A673 (cell line): ENCODE results near the gene PITX1.

Experiments used
- CTCF ChIP-seq: fragments of 300-800, 200-600 bp; sonication (generic); conservative IDR thresholded peaks from 2 replicates; pipeline ENCODE4 v1.5.1; 2017; ENCODE audit warnings: low read depth, mild to moderate bottlenecking, antibody characterized with exemption, low read length, moderate library complexity, mixed read lengths
- EZH2 ChIP-seq: fragments of 200-600 bp; sonication (generic); IDR thresholded peaks from 2 replicates; pipeline ENCODE4 v1.6.1; 2017; ENCODE audit warnings: borderline replicate concordance, low read depth, mild to moderate bottlenecking, mixed read lengths, antibody characterized with exemption, low read length; ENCODE audit not compliant: poor library complexity, severe bottlenecking

GRCh38 chr5:135076051-135076491 is 42.0 kb upstream of the PITX1 start:
- TF ChIP-seq CTCF (no peak), EZH2 (no peak)
